Left renal cortex interstitium (tissue), 4 donors: ENCODE results near the gene GABBR2. TPM values are rescaled to one million over a fixed set of nuclear protein-coding genes. Genes with fewer than 3 reads are reported as not detected.

Experiments used
- DNase-seq, 4 donors: peaks; one replicate each; pipeline ENCODE4 v3.0.0-alpha.2; 2013; ENCODE audit warnings: low read depth in 4 of 4, low spot score in 2 of 4, missing footprints in 1 of 4
- polyA plus RNA-seq, 4 donors: library from polyadenylated mRNA; unstranded; fragments of 120-200 nt; gene quantifications; one replicate each; pipeline ENCODE4 v1.2.1, GENCODE V29; 2013; ENCODE audit not compliant: insufficient read length in 4 of 4

GABBR2 gene
- polyA plus RNA-seq, 4 donors = 4.5 to 5.6 (median 5.3) TPM

GRCh38 chr9:98316445-98317133 is 392.1 kb downstream of the GABBR2 start:
- no peak for DNase-seq

- peak; percentile 70 to 86 (median 72) for DNase-seq
Observed at GRCh38 chr9:98315551-98316060, 393.1 kb downstream of the GABBR2 start.

GRCh38 chr9:98315067-98315453 is 393.7 kb downstream of the GABBR2 start:
- no peak for DNase-seq

- no peak for DNase-seq
Observed at GRCh38 chr9:98314381-98315066, 394.2 kb downstream of the GABBR2 start.

GRCh38 chr9:98312365-98312764 is 396.4 kb downstream of the GABBR2 start:
- DNase-seq = no peak

GRCh38 chr9:98311541-98311940 is 397.2 kb downstream of the GABBR2 start:
- DNase-seq = no peak

- DNase-seq = no peak
Observed at GRCh38 chr9:98310752-98311392, 397.9 kb downstream of the GABBR2 start.

GRCh38 chr9:98306384-98307145 is 402.2 kb downstream of the GABBR2 start:
- DNase-seq = no peak

- DNase-seq = no peak
Observed at GRCh38 chr9:98304381-98304780, 404.4 kb downstream of the GABBR2 start.

- no peak for DNase-seq
Observed at GRCh38 chr9:98303633-98304125, 405.1 kb downstream of the GABBR2 start.

- DNase-seq = no peak
Observed at GRCh38 chr9:98302938-98303632, 405.6 kb downstream of the GABBR2 start.

GRCh38 chr9:98302150-98302549 is 406.6 kb downstream of the GABBR2 start:
- no peak for DNase-seq

GRCh38 chr9:98300611-98301010 is 408.1 kb downstream of the GABBR2 start:
- no peak for DNase-seq

GRCh38 chr9:98298476-98298875 is 410.3 kb downstream of the GABBR2 start:
- DNase-seq = no peak

- no peak for DNase-seq
Observed at GRCh38 chr9:98295824-98296223, 412.9 kb downstream of the GABBR2 start.

- DNase-seq = no peak
Observed at GRCh38 chr9:98291820-98292219, 416.9 kb downstream of the GABBR2 start.

- DNase-seq = no peak
Observed at GRCh38 chr9:98290411-98290810, 418.3 kb downstream of the GABBR2 start.

- DNase-seq = no peak
Observed at GRCh38 chr9:98289614-98290201, 419.0 kb downstream of the GABBR2 start.

GRCh38 chr9:98288881-98289280 is 419.9 kb downstream of the GABBR2 start:
- no peak for DNase-seq

GRCh38 chr9:98287384-98287783 is 421.4 kb downstream of the GABBR2 start:
- no peak for DNase-seq
